ENCODE measurements around the gene RANBP6.

Gene RANBP6

DNA sequence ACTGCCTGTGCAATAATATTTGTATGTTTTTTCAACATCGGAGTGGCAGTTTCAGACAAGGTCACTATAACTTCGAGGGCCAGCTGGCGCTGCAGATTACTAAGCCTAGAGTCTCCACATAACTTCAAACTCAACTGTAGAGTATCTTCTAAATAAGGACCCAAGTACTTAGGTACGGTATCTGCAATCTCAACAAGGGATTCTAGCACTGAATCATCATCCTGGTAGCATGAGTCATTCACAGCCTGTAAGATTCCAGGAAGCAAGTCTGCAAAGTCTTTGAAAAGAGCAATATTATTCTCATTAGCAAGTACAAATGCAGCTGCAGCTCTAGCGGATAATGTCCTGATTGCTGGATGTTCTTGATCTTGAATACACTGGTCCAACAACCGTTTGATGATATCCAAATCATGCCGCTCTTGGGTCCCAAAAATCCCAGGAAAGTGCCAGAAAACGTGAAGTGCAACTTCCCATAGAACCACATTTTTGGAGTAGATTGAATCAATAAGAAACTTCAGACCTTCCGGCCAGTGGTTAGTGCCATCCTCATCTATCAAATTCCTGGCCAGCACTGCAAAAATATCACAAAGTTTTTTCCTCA is 654 bp downstream of the RANBP6 start:
- no peaks in the 10 kb centered on the region for H3K9me3 ChIP-seq (ENCODE audit: severe bottlenecking)
- H3K27ac ChIP-seq: peak overlapping the region; percentile 83
- TF ChIP-seq CTCF (IDR thresholded peaks at IDR 0.05; ENCODE audit: low read depth, low read length): no peak
- peaks cover 26% of the 10 kb centered on the region for H3K36me3 ChIP-seq
- H3K4me3 ChIP-seq (ENCODE audit: low read depth, low read length): peak overlapping the region; percentile 96
- DNase-seq: no peak
- H3K27me3 ChIP-seq (ENCODE audit: insufficient read depth, low read depth, severe bottlenecking): no peaks in the 10 kb centered on the region

DNA sequence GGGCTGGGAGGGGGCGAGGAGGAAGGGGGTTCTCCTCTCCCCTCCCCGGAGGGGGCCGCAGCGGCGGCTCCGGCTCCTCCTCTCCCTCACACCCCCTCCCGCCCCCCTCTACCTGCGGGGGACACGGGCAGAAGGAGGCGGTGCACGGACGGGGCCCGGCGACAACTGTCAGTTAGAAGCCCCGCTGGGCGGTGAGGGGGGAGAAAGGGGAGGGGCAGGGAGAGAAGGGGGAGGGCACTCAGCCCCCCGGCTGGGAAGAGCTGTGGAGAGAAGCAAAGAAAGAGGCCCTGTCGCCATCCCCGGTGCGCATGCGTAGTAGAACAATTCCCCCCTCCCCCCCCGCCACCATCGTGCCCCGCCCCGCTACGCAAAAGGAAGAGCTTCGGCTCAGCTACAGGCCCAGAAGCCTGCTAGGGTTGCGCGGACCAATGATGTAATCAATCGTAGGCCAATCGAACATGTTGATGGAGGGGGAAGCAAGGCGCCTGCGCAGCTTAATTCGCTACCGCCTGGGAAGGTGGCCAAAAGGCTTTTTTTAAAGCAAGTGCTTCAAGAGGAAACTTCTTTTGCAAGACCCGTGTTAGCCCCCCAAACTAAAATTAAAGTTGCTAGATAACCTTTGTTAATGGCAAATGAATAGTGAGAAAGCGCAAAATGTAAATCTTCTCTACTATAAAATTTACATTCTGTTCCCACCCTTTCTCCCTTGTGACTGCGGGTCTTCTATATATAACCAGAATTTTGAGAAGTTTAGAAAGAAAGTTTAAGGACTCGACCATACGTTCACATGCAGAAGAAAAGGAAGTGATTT is 7.0 kb downstream of the RANBP6 start:
- Histone ChIP-seq H3K9me3 (ENCODE audit: severe bottlenecking) (no peaks in the 10 kb centered on the region), H3K36me3 (peaks cover 24% of the 10 kb centered on the region), H3K27me3 (ENCODE audit: insufficient read depth, low read depth, severe bottlenecking) (no peaks in the 10 kb centered on the region), H3K27ac (peak overlapping the region; percentile 96), H3K4me3 (ENCODE audit: low read depth, low read length) (peak overlapping the region; percentile 66)
- DNase-seq: peak; percentile 98
- TF ChIP-seq CTCF (IDR thresholded peaks at IDR 0.05; ENCODE audit: low read depth, low read length): no peak

DNA sequence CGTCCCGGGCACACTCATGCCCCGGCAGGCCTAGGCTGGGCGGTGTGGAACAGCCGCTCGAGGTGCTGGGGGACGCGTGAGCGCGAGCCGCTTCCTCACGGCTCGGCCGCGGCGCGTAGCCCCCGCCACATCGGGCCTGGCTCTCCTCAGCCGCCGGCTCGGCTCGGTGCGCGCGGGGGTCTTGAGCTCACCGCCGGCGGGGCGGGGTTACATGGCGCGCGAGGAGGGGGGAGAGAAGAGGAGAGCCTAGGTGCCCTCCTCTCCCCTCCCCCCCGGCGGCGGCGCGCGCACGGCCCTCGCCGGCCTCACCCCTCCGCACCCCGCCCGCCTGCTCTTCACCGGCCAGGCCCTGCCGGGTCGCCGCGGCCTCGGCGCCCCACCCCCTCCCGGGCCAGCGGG is 7.7 kb downstream of the RANBP6 start:
- TF ChIP-seq CTCF (IDR thresholded peaks at IDR 0.05; ENCODE audit: low read depth, low read length): no peak
- peaks cover 20% of the 10 kb centered on the region for H3K36me3 ChIP-seq
- no peaks in the 10 kb centered on the region for H3K9me3 ChIP-seq (ENCODE audit: severe bottlenecking)
- peak overlapping the region; percentile 66 for H3K4me3 ChIP-seq (ENCODE audit: low read depth, low read length)
- H3K27ac ChIP-seq: peak overlapping the region; percentile 96
- H3K27me3 ChIP-seq (ENCODE audit: insufficient read depth, low read depth, severe bottlenecking): no peaks in the 10 kb centered on the region
- DNase-seq: peak; percentile 91

DNA sequence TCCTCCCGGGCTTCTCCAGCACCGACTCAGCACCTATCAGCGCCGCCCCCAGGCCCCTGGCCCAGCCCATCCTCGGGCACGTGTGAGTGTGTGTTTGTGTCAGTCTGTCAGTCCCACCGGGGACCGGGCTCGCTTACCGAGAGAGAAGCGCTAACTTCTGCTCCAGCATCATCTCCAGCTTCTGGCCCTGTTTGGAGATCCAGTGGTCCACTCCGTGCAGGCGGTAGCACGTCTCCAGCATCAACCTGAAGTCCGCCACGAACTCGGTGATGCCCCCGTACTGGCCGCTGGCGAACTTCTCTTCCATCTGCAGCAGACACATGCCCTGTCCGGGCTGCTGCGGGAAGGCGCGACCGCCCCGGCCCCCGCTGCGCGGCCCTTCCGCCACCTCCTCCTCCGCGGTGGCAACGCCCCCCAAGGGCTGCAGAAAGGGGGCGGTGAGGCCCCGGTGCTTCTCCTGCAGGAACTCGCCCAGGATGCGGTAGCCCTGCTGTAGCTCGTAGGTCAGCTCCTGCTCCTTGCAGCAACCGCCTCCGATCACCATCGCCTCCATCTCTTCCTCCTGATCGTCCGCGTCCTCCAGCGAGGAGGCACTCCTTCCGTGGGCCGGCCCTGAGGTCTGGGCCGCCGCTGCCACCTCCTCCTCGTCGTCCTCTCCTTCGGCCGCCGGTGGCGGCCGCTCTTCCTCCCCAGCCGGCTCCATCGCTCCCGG is 8.2 kb downstream of the RANBP6 start:
- no peak for TF ChIP-seq CTCF (IDR thresholded peaks at IDR 0.05; ENCODE audit: low read depth, low read length)
- H3K36me3 ChIP-seq: peaks cover 18% of the 10 kb centered on the region
- peak; percentile 94 for DNase-seq

DNA sequence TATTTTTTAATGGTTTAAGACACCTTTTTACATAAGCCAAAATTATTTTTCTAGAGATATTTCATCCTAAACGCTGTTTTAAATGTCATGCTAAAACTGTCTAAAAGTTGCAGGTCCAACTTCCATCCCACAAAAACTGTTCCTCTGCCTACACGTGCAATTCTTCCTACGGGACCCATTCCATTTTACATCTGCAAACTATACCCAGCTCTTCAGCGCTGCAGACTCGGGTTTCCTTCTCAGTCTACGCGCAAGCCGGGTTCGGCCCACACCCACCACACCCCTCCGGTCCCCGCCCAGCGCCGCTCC is 8.7 kb downstream of the RANBP6 start:
- TF ChIP-seq CTCF (IDR thresholded peaks at IDR 0.05; ENCODE audit: low read depth, low read length): no peak
- Histone ChIP-seq H3K9me3 (ENCODE audit: severe bottlenecking) (no peaks in the 10 kb centered on the region), H3K4me3 (ENCODE audit: low read depth, low read length) (peak overlapping the region; percentile 66), H3K27me3 (ENCODE audit: insufficient read depth, low read depth, severe bottlenecking) (no peaks in the 10 kb centered on the region), H3K36me3 (peaks cover 18% of the 10 kb centered on the region), H3K27ac (no peak overlapping the region)
- DNase-seq: no peak

More for the DNA sequence above, 8.2 kb downstream of the RANBP6 start:
- peak overlapping the region; percentile 96 for H3K27ac ChIP-seq
- H3K4me3 ChIP-seq (ENCODE audit: low read depth, low read length): peak overlapping the region; percentile 66
- no peaks in the 10 kb centered on the region for H3K9me3 ChIP-seq (ENCODE audit: severe bottlenecking)
- no peaks in the 10 kb centered on the region for H3K27me3 ChIP-seq (ENCODE audit: insufficient read depth, low read depth, severe bottlenecking)
